ENCODE data around the gene SLC1A1.

Gene SLC1A1

DNA sequence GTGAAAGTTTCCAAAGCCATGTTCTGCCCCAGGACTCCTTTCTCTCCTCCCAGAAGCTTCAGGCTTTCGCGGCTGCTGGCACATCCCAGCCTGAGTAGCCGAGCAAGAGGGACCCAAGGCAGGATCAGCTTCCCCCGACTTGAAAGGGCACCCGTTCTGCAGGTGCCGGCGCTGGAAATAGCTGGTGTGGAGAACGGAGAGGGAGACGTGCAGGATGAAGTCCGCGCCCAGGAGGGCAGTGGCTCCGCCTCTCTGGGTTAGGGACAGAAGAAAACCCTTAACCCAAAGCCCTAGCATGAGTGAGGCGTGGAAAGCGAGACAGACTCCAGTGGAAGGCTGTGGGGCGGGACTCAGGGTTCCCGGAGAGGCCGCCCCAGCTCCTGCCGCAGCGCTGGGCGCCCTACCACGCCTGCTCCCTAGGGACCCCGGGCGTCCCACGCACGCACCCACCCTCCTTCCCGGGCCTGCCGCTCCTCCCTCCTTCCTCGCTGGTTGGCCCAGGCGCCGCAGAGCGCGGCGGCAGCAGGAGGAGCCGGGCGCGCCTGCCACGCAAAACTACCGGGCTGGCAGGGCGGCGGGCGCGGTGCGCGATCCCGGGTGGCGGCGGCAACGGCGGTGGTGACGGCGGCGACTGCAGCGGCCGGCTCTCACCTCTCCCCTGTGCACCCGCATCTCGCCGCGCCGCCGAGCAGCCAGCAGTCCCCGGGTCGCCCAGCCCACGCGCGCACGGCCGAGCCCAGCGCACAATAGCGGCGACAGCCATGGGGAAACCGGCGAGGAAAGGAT lies at the start of gene SLC1A1:
TSS of gene SLC1A1 (plus strand) at position 550 of the 786 bp plus-strand sequence. CDS start at position 762, 212 bp downstream.
- DNase-seq (ENCODE audit: low read depth in 1 of 2, low spot score in 1 of 2) = no peak

DNA sequence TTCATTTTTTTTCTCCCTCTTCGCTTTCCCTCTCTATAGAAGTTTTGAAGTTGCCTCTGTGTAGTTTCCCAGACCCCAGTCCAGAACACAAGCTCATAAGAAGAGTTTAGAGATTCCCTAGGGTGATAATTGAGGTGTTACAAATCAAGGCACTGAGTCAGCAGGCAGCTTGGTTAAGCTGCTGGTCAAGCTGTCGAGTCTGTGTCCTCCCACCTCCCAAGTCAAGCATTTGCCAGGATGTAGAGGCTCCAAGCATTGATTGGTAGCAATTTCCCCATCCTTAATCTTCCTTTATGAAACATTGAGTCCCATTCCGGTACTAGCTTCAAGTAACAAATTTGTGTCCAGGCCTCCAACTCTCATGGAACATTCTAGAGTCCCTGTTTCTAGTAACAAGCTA lies 47.5 kb upstream of the SLC1A1 start:
- DNase-seq (ENCODE audit: low read depth in 1 of 2, low spot score in 1 of 2) = no peak

GRCh38 chr9:4443439-4443838 lies 46.8 kb upstream of the SLC1A1 start:
- no peak for DNase-seq (ENCODE audit: low read depth in 1 of 2, low spot score in 1 of 2)

DNA sequence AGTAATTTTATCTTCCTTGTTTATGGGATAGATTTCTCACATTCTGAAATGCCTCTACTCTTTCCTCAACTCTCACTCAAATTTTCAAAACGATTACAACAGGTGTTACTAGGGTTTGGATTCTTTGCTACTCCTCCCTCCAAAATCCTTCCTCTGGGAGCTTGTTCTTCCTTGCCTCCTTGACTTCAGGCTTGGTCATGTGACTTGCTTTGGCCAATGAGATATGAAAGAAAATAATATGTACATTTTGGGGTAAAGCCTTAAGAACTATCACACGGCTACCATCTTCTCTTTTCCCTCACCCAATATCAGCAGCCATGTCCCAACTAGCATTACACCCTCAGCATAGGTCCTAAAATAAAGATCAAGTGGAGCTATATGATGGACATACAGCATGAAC lies 28.8 kb upstream of the SLC1A1 start:
- no peak for DNase-seq (ENCODE audit: low read depth in 1 of 2, low spot score in 1 of 2)

- DNase-seq (ENCODE audit: low read depth in 1 of 2, low spot score in 1 of 2) = no peak
These were observed 26.4 kb upstream of the SLC1A1 start for GRCh38 chr9:4463824-4464223.

DNA sequence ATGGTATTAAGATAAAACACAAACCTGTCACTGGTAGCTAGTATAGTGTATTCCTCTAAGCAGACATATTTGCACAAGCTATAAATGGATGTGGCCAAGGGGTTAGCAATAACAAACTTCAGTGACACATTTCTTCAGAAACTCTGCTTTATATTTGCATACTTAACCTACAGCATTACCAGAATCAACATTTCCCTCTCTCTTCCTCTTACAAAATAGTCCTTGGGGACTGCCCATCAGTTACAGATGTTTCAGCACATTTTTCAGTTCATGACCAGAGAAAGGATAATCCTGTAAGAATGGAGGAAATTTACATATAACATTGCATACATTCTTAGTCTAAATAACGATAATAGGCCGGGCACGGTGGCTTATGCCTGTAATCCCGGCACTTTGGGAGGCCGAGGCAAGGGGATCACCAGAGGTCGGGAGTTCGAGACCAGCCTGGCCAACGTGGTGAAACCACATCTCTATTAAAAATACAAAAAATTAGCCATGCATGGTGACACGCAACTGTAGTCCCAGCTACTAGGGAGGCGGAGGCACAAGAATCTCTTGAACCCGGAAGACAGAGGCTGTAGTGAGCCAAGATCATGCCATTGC lies 25.3 kb upstream of the SLC1A1 start:
- DNase-seq (ENCODE audit: low read depth in 1 of 2, low spot score in 1 of 2) = no peak

- DNase-seq (ENCODE audit: low read depth in 1 of 2, low spot score in 1 of 2) = no peak
These were observed 24.4 kb upstream of the SLC1A1 start for GRCh38 chr9:4465910-4466309.

- no peak for DNase-seq (ENCODE audit: low read depth in 1 of 2, low spot score in 1 of 2)
These were observed 15.0 kb upstream of the SLC1A1 start for GRCh38 chr9:4475301-4475700.

DNA sequence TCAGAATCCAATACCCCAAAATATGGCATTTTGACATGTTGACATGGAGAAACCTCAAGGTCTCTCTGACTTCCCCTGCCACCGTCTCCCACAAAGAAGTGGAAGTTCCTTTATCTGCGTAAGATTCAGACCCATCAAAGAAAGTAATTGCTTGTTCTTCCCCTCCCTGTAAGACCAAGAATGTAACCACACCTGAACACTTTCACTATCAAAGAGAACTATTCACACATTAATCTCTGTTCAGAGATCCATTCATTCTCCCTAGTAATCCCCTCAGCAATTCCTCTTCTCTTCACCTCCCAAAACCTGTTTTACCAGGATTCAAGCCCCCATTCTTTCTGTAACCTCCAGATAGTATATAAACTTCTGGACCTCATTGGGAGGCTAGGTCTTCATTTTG lies 4.1 kb upstream of the SLC1A1 start:
- DNase-seq (ENCODE audit: low read depth in 1 of 2, low spot score in 1 of 2) = no peak

GRCh38 chr9:4489562-4489918 lies 728 bp upstream of the SLC1A1 start:
- no peak for DNase-seq (ENCODE audit: low read depth in 1 of 2, low spot score in 1 of 2)

DNA sequence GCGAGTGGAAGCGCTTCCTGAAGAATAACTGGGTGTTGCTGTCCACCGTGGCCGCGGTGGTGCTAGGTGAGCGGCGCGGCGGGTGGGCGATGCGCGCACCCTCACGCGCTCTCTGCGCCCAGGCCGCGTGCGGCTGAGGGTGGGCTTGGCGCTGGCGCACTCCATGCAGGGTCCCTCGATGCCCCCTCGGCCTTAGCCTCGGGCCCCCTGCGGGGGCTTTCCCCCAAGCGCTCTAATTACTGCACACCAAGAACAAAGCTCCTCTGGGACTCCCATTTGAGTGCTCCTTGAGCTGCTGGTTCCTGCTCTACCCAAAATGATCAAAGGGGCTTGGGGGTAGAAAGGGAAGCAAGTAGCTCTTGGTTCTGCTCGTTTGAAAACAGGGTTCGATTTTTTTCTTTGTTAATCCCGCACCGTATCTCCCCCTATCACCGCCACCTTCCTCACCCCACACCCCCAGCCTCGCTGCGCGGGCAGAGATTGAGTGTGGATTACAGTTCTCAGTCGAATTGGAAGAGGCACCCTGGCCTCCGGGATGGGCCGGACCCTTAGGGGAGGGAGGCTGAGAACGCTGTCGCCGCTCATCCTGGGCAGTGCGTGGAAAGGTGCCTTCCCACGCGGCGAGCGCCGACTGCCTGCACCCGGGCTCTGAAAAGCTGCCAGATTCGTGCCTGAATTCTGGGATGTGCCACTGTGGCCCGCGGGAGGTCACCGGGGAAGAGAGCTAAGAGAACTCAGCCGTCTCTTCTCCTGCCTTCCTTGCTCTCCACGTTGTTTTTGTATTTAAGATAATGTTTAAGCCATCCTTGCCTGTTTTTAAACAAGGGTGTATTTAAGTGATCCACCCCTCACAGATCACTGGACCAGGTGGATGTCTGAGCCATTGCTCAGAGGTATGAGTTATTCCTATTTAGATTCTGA lies 697 bp downstream of the SLC1A1 start:
- no peak for DNase-seq (ENCODE audit: low read depth in 1 of 2, low spot score in 1 of 2)

- no peak for DNase-seq (ENCODE audit: low read depth in 1 of 2, low spot score in 1 of 2)
These were observed 1.3 kb downstream of the SLC1A1 start for GRCh38 chr9:4491626-4491975.

- DNase-seq (ENCODE audit: low read depth in 1 of 2, low spot score in 1 of 2) = no peak
These were observed 4.1 kb downstream of the SLC1A1 start for GRCh38 chr9:4494332-4494731.

GRCh38 chr9:4494806-4495205 lies 4.5 kb downstream of the SLC1A1 start:
- DNase-seq (ENCODE audit: low read depth in 1 of 2, low spot score in 1 of 2) = no peak

DNA sequence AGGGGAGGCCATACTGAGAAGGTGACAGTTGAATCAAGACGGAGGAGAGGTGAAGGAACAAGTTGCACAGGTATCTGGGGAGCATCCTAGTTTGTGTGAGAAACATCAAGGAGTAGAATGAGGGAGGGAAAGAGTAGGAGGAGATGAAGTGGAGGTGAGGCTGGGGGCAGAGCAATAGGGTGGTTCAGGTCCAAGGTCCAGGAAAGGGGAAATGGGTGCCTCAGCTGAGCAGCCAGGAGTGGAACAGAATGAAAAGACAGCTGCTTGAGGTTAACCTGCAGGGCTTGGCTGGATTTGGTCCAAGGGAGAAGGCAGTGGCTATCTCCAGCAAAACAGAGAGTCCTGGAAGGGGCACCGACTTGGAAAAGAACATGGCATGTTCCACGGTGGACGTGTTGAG lies 5.3 kb downstream of the SLC1A1 start:
- no peak for DNase-seq (ENCODE audit: low read depth in 1 of 2, low spot score in 1 of 2)

DNA sequence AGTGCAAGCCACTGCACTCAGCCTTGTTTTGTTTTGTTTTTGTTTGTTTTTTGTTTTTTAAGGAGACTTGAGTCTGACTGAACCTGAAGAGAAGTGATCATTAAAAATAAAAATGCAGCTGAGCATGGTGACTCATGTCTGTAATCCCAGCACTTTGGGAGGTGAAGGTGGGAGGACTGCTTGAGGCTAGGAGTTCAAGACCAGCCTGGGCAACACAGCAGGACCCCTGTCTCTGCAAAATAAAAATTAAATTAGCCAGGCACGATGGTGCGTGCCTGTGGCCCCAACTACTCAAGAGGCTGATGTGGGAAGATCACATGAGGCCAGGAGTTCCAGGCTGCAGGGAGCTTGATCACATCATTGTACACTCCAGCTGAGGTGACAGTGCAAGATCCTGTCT lies 6.2 kb downstream of the SLC1A1 start:
- no peak for DNase-seq (ENCODE audit: low read depth in 1 of 2, low spot score in 1 of 2)

DNA sequence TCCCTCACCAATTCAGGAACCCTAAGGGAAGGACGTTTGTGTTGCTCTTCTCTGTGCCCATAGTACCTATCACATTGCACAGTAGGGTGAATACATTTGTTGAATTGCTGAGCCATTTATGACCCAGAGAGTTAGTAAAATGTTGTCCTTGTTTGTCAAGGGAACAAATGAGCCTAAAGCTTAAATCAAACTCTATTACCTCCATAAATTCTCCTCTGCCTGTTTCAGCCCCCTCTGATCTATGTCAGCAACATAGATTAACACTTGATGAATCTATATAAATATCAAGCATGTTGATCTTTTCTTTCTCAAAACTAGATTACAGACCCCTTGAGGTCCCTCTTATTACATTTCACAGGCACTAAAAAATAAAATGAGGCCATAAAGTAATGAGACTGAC lies 7.1 kb downstream of the SLC1A1 start:
- no peak for DNase-seq (ENCODE audit: low read depth in 1 of 2, low spot score in 1 of 2)

DNA sequence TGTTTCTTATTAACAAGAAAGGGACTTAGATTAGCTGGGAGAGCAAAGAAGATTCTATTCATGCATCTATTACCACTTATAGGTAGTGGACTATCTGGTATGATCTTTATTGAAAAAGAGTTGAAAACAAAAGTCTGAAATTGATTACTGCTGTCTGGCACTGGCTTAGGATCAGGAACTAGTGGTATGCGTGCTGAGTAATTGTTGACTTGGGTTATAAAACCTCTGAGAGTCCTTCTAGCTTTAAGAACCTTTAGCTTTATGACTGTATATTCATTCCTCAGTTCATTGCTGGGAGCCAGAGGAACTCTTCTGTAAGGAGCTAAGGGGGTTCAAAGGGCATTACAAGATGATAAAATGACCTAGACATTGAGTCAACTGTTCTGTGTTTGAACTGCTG lies 7.6 kb downstream of the SLC1A1 start:
- DNase-seq (ENCODE audit: low read depth in 1 of 2, low spot score in 1 of 2) = no peak

- DNase-seq (ENCODE audit: low read depth in 1 of 2, low spot score in 1 of 2) = no peak
These were observed 9.6 kb downstream of the SLC1A1 start for GRCh38 chr9:4499917-4500316.

DNA sequence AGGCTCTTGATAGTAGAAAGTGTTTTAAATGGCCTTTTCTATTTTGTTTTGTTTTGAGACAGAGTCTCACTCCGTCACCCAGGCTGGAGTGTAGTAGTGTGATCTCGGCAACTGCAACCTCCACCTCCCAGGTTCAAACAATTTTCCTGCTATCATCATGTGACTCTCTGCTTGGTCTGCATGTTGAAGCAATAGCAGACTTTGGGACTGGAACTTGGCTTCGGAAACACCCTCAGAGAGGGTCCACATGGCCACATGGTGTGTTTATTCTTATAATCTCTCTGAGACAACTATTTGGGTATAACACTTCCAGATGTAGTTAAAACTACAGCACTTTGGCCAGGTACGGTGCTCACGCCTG lies 10.9 kb downstream of the SLC1A1 start:
- DNase-seq (ENCODE audit: low read depth in 1 of 2, low spot score in 1 of 2) = no peak

GRCh38 chr9:4502444-4502843 lies 12.2 kb downstream of the SLC1A1 start:
- DNase-seq (ENCODE audit: low read depth in 1 of 2, low spot score in 1 of 2) = no peak

GRCh38 chr9:4503103-4503502 lies 12.8 kb downstream of the SLC1A1 start:
- DNase-seq (ENCODE audit: low read depth in 1 of 2, low spot score in 1 of 2) = no peak

Measured in stimulated activated CD4-positive, alpha-beta T cell treated with anti-CD3 and anti-CD28 coated beads, Interleukin-15, amount 100 ng/mL, for 1 hour (primary cell).